Keratinocyte (primary cell): ENCODE results near the gene ACTMAP.

Experiments
- EZH2 ChIP-seq: IDR thresholded peaks from one replicate; pipeline ENCODE4 v1.6.1; 2012; ENCODE audit warnings: inconsistent platforms, mild to moderate bottlenecking, low read length, moderate library complexity
- TF ChIP-seq, protein P1 (sequence below), 3 experiments: IDR thresholded peaks in 1 of 3; conservative IDR thresholded peaks in 1 of 3; optimal IDR thresholded peaks in 1 of 3; 2 replicates in 2 of 3; 3 replicates in 1 of 3; pipeline versions ENCODE3 to v1.5.1; 2011; ENCODE audit warnings: low read length in 3 of 3, mild to moderate bottlenecking in 3 of 3, moderate library complexity in 2 of 3, control low read depth in 1 of 3, inconsistent platforms in 1 of 3; ENCODE audit not compliant: insufficient read depth in 2 of 3; ENCODE audit errors: extremely low read depth in 1 of 3

DNA sequence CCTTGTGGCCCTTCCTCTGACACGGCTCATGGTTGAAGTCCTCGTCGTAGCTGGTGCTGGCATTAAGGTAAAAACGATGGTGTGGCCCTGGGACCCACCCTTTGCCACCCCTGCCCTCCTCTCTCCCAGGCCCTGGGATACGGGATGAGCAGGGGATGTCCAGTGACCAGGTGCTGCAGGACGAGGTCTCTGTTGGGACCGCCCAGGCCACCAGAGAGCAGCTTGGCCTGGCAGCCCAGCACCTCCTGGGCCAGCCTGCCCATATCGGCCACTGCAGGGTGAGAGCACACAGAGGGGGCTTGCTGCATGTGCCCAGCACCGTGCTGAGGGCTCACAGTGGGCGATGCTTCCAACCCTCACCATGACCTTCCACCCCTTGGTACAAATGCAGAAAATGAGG is 6.4 kb downstream of the ACTMAP start:
- TF ChIP-seq, protein P1, sequence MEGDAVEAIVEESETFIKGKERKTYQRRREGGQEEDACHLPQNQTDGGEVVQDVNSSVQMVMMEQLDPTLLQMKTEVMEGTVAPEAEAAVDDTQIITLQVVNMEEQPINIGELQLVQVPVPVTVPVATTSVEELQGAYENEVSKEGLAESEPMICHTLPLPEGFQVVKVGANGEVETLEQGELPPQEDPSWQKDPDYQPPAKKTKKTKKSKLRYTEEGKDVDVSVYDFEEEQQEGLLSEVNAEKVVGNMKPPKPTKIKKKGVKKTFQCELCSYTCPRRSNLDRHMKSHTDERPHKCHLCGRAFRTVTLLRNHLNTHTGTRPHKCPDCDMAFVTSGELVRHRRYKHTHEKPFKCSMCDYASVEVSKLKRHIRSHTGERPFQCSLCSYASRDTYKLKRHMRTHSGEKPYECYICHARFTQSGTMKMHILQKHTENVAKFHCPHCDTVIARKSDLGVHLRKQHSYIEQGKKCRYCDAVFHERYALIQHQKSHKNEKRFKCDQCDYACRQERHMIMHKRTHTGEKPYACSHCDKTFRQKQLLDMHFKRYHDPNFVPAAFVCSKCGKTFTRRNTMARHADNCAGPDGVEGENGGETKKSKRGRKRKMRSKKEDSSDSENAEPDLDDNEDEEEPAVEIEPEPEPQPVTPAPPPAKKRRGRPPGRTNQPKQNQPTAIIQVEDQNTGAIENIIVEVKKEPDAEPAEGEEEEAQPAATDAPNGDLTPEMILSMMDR (optimal IDR thresholded peaks at IDR 0.05 in 1 of 3, IDR thresholded peaks at IDR 0.05 in 1 of 3, conservative IDR thresholded peaks at IDR 0.05 in 1 of 3; ENCODE audit: extremely low read depth in 1 of 3, insufficient read depth in 2 of 3, low read length in 3 of 3), result no peak
- no peak for TF ChIP-seq EZH2
